ENCODE measurements around the gene GLRX3.

GLRX3 gene

DNA sequence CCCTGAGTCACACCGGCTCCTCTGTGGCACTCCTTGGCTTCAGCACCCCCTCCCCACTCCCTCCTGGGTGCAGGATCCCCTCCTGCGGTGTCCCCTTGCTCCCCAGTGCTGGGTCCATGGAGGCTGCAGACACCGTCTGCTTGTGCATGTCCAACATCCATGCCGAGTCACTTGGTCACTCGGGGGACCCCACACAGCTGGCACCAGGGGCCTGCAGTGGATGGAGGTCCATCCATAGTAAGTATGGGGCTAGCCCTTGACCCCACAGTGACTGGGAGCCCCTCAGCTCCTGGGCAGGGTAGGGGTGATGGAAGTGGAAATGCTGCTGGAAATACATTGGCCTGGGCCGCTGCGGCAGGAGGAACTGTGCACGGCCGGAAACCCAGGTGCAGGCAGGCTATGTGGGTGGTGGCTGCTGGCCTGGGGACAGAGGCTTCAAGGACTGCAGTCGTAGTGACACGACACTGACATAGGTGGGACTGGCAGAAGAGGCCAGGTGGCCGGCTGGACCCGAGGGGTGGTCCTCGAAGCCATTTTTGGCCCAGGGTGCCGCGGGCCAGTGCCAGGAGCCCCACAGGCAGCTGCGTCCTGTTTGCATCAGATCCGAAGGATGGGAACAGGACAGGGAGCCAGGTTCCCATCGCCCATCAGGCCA lies 58.9 kb downstream of the GLRX3 start:
- Histone ChIP-seq H3K79me2 (ENCODE audit: insufficient read depth, low read length) (no peaks in the 10 kb centered on the region), H4K20me1 (ENCODE audit: low read depth, low read length) (no peaks in the 10 kb centered on the region), H3K9me2 (replicated peaks; ENCODE audit: insufficient read depth, low read length) (no peaks in the 10 kb centered on the region), H3F3A (ENCODE audit: insufficient read depth) (no peaks in the 10 kb centered on the region), H3K27me3 (ENCODE audit: low read length) (no peaks in the 10 kb centered on the region), H3K4me3 (ENCODE audit: insufficient read depth, low read length, poor library complexity, severe bottlenecking) (no peak overlapping the region), H2AFZ (ENCODE audit: low read depth, low read length, severe bottlenecking) (no peak overlapping the region), H3K36me3 (ENCODE audit: low read length) (no peaks in the 10 kb centered on the region), H3K27ac (ENCODE audit: low read depth, low read length) (no peak overlapping the region), H3K9ac (ENCODE audit: low read length) (no peak overlapping the region), H3K9me3 (ENCODE audit: insufficient read depth, low read length) (no peaks in the 10 kb centered on the region), H3K4me2 (ENCODE audit: low read depth, low read length, poor library complexity, severe bottlenecking) (no peak overlapping the region)
- no peak for TF ChIP-seq EZH2phosphoT487 (conservative IDR thresholded peaks at IDR 0.05; ENCODE audit: low read length)
- TF ChIP-seq, protein P1, sequence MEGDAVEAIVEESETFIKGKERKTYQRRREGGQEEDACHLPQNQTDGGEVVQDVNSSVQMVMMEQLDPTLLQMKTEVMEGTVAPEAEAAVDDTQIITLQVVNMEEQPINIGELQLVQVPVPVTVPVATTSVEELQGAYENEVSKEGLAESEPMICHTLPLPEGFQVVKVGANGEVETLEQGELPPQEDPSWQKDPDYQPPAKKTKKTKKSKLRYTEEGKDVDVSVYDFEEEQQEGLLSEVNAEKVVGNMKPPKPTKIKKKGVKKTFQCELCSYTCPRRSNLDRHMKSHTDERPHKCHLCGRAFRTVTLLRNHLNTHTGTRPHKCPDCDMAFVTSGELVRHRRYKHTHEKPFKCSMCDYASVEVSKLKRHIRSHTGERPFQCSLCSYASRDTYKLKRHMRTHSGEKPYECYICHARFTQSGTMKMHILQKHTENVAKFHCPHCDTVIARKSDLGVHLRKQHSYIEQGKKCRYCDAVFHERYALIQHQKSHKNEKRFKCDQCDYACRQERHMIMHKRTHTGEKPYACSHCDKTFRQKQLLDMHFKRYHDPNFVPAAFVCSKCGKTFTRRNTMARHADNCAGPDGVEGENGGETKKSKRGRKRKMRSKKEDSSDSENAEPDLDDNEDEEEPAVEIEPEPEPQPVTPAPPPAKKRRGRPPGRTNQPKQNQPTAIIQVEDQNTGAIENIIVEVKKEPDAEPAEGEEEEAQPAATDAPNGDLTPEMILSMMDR (IDR thresholded peaks at IDR 0.05; ENCODE audit: insufficient read depth, low read length, poor library complexity, severe bottlenecking), result no peak

- no peak overlapping the region for H2AFZ ChIP-seq (ENCODE audit: low read depth, low read length, severe bottlenecking)
- H3K27ac ChIP-seq (ENCODE audit: low read depth, low read length), result no peak overlapping the region
- H3K9ac ChIP-seq (ENCODE audit: low read length), result no peak overlapping the region
- no peaks in the 10 kb centered on the region for H4K20me1 ChIP-seq (ENCODE audit: low read depth, low read length)
- H3K36me3 ChIP-seq (ENCODE audit: low read length), result no peaks in the 10 kb centered on the region
- H3K4me2 ChIP-seq (ENCODE audit: low read depth, low read length, poor library complexity, severe bottlenecking), result no peak overlapping the region
- no peaks in the 10 kb centered on the region for H3K9me2 ChIP-seq (replicated peaks; ENCODE audit: insufficient read depth, low read length)
- no peak overlapping the region for H3K4me3 ChIP-seq (ENCODE audit: insufficient read depth, low read length, poor library complexity, severe bottlenecking)
- H3F3A ChIP-seq (ENCODE audit: insufficient read depth), result no peaks in the 10 kb centered on the region
- H3K27me3 ChIP-seq (ENCODE audit: low read length), result no peaks in the 10 kb centered on the region
- H3K79me2 ChIP-seq (ENCODE audit: insufficient read depth, low read length), result no peaks in the 10 kb centered on the region
- no peaks in the 10 kb centered on the region for H3K9me3 ChIP-seq (ENCODE audit: insufficient read depth, low read length)
- TF ChIP-seq EZH2phosphoT487 (conservative IDR thresholded peaks at IDR 0.05; ENCODE audit: low read length), result no peak
- TF ChIP-seq, protein P1 (IDR thresholded peaks at IDR 0.05; ENCODE audit: insufficient read depth, low read length, poor library complexity, severe bottlenecking), result no peak
Measured at GRCh38 chr10:130195746-130196294, 59.6 kb downstream of the GLRX3 start.

DNA sequence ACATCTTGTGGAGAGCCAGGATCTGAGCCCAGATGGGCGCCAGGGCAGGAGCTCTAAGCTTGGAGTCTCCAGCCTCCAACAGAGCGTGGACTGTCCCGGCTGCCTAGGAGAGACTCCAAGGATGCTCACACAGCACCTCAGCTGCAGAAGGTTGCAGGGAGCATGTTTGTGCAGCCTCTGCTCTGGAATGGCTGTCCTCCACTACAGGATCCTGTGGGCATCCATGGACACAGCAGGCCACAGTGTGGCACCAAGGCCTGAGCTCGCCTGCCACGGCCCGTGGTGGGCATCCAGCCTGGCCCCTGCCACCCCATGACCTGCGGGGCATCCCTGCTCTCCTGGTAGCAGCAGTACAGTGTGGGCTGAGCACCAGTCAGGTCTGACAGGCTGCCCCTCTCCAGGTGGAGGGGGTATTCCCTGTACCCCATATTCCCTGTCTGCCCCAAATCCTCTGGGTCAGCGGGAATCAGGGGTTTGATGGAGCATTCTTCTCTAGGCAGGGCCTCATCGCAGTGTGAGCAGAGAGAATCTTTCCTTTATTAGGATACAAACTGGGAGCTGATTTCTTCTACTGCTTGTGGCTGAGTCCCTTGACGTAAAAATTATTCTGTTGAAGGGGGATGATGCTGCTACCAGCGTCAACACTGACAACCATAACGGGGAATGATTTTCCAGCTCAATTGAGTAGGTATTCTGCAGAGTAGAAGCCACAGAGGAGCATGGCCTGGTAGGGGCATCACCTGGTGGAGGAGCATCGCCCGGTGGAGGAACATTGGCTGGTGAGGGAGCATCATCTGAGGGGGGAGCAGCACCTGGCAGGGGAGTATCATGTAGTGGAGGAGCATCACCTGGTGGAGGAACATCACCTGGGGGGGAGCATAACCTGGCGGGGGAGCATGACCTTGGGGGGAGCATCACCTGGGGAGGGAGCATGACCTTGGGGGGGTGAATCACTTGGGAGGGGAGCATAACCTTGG lies 60.6 kb downstream of the GLRX3 start:
- H3K9me2 ChIP-seq (replicated peaks; ENCODE audit: insufficient read depth, low read length), result no peaks in the 10 kb centered on the region
- no peak overlapping the region for H3K27ac ChIP-seq (ENCODE audit: low read depth, low read length)
- no peaks in the 10 kb centered on the region for H4K20me1 ChIP-seq (ENCODE audit: low read depth, low read length)
- no peak for TF ChIP-seq EZH2phosphoT487 (conservative IDR thresholded peaks at IDR 0.05; ENCODE audit: low read length)
- TF ChIP-seq, protein P1 (IDR thresholded peaks at IDR 0.05; ENCODE audit: insufficient read depth, low read length, poor library complexity, severe bottlenecking), result no peak
- H3K4me3 ChIP-seq (ENCODE audit: insufficient read depth, low read length, poor library complexity, severe bottlenecking), result no peak overlapping the region
- no peaks in the 10 kb centered on the region for H3K79me2 ChIP-seq (ENCODE audit: insufficient read depth, low read length)
- H3K9me3 ChIP-seq (ENCODE audit: insufficient read depth, low read length), result no peaks in the 10 kb centered on the region
- H2AFZ ChIP-seq (ENCODE audit: low read depth, low read length, severe bottlenecking), result no peak overlapping the region
- H3K36me3 ChIP-seq (ENCODE audit: low read length), result no peaks in the 10 kb centered on the region
- H3K4me2 ChIP-seq (ENCODE audit: low read depth, low read length, poor library complexity, severe bottlenecking), result no peak overlapping the region
- no peaks in the 10 kb centered on the region for H3K27me3 ChIP-seq (ENCODE audit: low read length)
- no peaks in the 10 kb centered on the region for H3F3A ChIP-seq (ENCODE audit: insufficient read depth)
- no peak overlapping the region for H3K9ac ChIP-seq (ENCODE audit: low read length)
